SK-N-MC (cell line): ENCODE results near the gene MET.

Source experiments
- EZH2 ChIP-seq: fragments of 200-600 bp; sonication (generic); IDR thresholded peaks from one replicate; pipeline ENCODE4 v1.6.1; 2017; ENCODE audit warnings: antibody characterized with exemption
- FOXP2 ChIP-seq: optimal IDR thresholded peaks from 2 replicates; pipeline ENCODE3; 2011; ENCODE audit warnings: mild to moderate bottlenecking, moderate library complexity; ENCODE audit not compliant: insufficient read depth; ENCODE audit errors: extremely low read length, control extremely low read depth
- POLR2AphosphoS5 ChIP-seq: IDR thresholded peaks from 2 replicates; pipeline ENCODE4 v1.6.1; 2012; ENCODE audit warnings: mild to moderate bottlenecking, low read depth, low read length, borderline replicate concordance

DNA sequence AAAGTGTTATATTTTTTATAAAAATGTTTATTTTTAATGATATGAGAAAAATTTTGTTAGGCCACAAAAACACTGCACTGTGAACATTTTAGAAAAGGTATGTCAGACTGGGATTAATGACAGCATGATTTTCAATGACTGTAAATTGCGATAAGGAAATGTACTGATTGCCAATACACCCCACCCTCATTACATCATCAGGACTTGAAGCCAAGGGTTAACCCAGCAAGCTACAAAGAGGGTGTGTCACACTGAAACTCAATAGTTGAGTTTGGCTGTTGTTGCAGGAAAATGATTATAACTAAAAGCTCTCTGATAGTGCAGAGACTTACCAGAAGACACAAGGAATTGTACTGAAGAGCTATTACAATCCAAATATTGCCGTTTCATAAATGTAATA, 125.6 kb downstream of the MET start:
- TF ChIP-seq EZH2 = no peak
- TF ChIP-seq POLR2AphosphoS5 = no peak
- no peak for TF ChIP-seq FOXP2
